Skeletal muscle tissue (tissue), 4 donors: ENCODE results near the gene CORO1C. TPM values are rescaled to one million over a fixed set of nuclear protein-coding genes. Genes with fewer than 3 reads are reported as not detected.

Source experiments
- H3K27ac ChIP-seq: one replicate; pipeline ENCODE4 v1.7.0; 2013; ENCODE audit warnings: mild to moderate bottlenecking, low read depth, low read length, inconsistent platforms
- H3K27me3 ChIP-seq, 3 donors: one replicate each; pipeline ENCODE4 v1.7.0; 2013; ENCODE audit warnings: low read length in 3 of 3; ENCODE audit not compliant: control insufficient read depth in 3 of 3, insufficient read depth in 3 of 3
- H3K36me3 ChIP-seq, 3 donors: one replicate each; pipeline ENCODE4 v1.7.0; 2013; ENCODE audit warnings: low read length in 3 of 3; ENCODE audit not compliant: control insufficient read depth in 3 of 3, insufficient read depth in 3 of 3
- H3K4me1 ChIP-seq, 3 donors: one replicate each; pipeline ENCODE4 v1.7.0; 2013; ENCODE audit warnings: low read length in 3 of 3, mild to moderate bottlenecking in 3 of 3; ENCODE audit not compliant: control insufficient read depth in 3 of 3, insufficient read depth in 3 of 3
- H3K4me3 ChIP-seq, 3 donors: one replicate each; pipeline ENCODE4 v1.7.0; 2013; ENCODE audit warnings: low read length in 3 of 3
- H3K9ac ChIP-seq, 3 donors: one replicate each; pipeline ENCODE4 v1.7.0; 2013; ENCODE audit warnings: low read length in 3 of 3, mild to moderate bottlenecking in 3 of 3, moderate library complexity in 2 of 3, low read depth in 1 of 3
- H3K9me3 ChIP-seq, 3 donors: one replicate each; pipeline ENCODE4 v1.7.0; 2013; ENCODE audit warnings: low read length in 3 of 3; ENCODE audit not compliant: control insufficient read depth in 3 of 3
- total RNA-seq: library from RNA; depleted of rRNA; stranded (reverse); fragments of >200 nt; gene quantifications from one replicate; pipeline ENCODE4 v1.2.3, GENCODE V29; 2014
- donor health status: Osteomylitis.

The CORO1C gene
- total RNA-seq, 1 donor from 2014 or later = 154 TPM

GRCh38 chr12:108630481-108631207 lies 100.7 kb downstream of the CORO1C start:
- Histone ChIP-seq H3K36me3 (no peaks in the 10 kb centered on the region), H3K9me3 (no peaks in the 10 kb centered on the region), H3K9ac (no peak overlapping the region), H3K4me3 (no peak overlapping the region), H3K27ac (peak overlapping the region; percentile 30), H3K4me1 (peaks cover 0 to 26% (median 11%) of the 10 kb centered on the region in 3 donors), H3K27me3 (peaks cover 0 to 3% (median 3%) of the 10 kb centered on the region in 3 donors)

DNA sequence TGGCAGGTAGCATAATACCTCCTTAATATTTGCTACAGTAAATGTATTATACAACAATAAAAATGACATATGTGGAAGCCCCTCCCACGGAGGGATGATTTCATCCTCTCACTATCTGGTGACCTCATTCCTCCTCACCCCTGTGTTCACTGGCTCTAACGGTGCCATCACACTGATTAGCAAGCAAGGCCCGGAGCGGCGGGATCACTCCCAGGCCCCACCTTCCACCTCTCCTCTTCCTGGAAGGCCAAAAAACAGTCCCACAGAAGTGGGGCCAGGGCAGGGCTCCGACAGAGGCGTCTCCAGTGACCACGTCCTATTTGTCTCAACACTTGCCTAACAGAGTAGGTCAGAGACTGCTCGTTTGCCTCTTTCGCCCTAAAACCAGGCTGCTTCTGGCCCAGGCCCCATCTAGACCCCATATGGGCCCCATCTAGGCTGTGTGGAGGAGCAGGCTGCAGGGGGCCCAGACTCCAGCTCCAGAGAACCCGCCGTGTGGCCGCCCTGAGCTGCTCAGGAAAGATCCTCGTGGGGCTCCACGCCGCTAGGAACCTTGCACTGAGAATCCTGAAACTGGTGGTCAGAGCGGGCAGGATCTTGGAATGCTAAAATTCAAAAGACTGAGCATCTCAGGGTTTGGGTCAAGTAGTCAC lies 101.4 kb downstream of the CORO1C start:
- H3K4me3 ChIP-seq = no peak overlapping the region
- H3K4me1 ChIP-seq = peaks cover 0 to 20% (median 6%) of the 10 kb centered on the region in 3 donors
- H3K9ac ChIP-seq = no peak overlapping the region
- no peaks in the 10 kb centered on the region for H3K36me3 ChIP-seq
- H3K27me3 ChIP-seq = peaks cover 0 to 3% (median 0%) of the 10 kb centered on the region in 3 donors
- H3K9me3 ChIP-seq = no peaks in the 10 kb centered on the region
- no peak overlapping the region for H3K27ac ChIP-seq

DNA sequence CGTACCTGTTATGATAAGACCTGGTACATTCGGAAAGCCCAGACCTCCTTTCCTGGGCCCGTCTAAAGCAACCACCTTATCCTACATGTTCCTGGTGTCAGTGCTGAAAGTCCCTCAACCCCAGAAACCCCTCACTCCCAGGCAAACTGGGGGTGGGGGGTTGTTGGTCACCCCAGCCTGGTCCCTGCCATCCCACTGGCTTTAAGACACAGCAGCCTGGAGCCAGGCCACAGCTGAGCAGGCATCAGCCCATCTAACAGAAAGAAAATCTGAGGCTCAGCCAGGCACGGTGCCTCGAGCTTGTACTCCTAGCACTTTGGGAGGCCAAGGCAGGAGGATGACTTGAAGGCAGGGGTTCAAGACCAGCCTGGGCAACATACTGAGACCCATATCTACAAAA lies 102.2 kb downstream of the CORO1C start:
- H3K4me3 ChIP-seq = no peak overlapping the region
- peak overlapping the region; percentile 44 for H3K27ac ChIP-seq
- peaks cover 0 to 13% (median 2%) of the 10 kb centered on the region in 3 donors for H3K4me1 ChIP-seq

GRCh38 chr12:108627134-108627920 lies 104.0 kb downstream of the CORO1C start:
- H3K27me3 ChIP-seq = no peaks in the 10 kb centered on the region
- H3K4me1 ChIP-seq = peaks cover 0 to 9% (median 2%) of the 10 kb centered on the region in 3 donors
- H3K27ac ChIP-seq = no peak overlapping the region
- H3K36me3 ChIP-seq = no peaks in the 10 kb centered on the region
- H3K9me3 ChIP-seq = no peaks in the 10 kb centered on the region
- no peak overlapping the region for H3K4me3 ChIP-seq
- no peak overlapping the region for H3K9ac ChIP-seq

More for the DNA sequence above, 102.2 kb downstream of the CORO1C start:
- no peaks in the 10 kb centered on the region for H3K36me3 ChIP-seq
- H3K9me3 ChIP-seq = no peaks in the 10 kb centered on the region
- H3K27me3 ChIP-seq = no peaks in the 10 kb centered on the region
- H3K9ac ChIP-seq = no peak overlapping the region

DNA sequence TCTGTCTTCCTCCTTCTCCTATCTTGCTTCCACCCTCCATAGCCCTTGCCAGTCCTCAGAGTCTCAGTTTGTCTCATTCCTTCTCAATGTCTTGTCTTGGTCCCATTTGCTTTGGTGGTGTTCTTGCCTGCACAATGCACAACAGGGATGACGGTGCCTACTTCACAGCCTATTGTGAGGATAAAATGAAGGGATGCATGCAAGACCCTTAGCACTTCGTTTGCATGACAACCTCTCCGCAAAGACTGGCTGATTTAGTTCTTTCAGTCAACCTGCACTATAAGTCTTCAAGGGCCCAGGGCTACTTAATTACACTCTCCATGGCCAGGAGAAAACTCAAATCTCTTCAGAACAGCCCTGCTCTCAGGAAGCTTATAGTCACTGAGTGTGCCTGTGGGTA lies 106.1 kb downstream of the CORO1C start:
- H3K9me3 ChIP-seq = no peaks in the 10 kb centered on the region
- no peak overlapping the region for H3K4me3 ChIP-seq
- H3K27ac ChIP-seq = no peak overlapping the region
- no peaks in the 10 kb centered on the region for H3K36me3 ChIP-seq
- no peaks in the 10 kb centered on the region for H3K27me3 ChIP-seq
- peaks cover 0 to 7% (median 3%) of the 10 kb centered on the region in 3 donors for H3K4me1 ChIP-seq
- H3K9ac ChIP-seq = no peak overlapping the region

GRCh38 chr12:108623577-108623976 lies 107.7 kb downstream of the CORO1C start:
- H3K4me3 ChIP-seq = no peak overlapping the region
- no peaks in the 10 kb centered on the region for H3K9me3 ChIP-seq
- H3K27ac ChIP-seq = no peak overlapping the region
- no peaks in the 10 kb centered on the region for H3K27me3 ChIP-seq
- H3K4me1 ChIP-seq = peaks cover 0 to 5% (median 3%) of the 10 kb centered on the region in 3 donors
- H3K36me3 ChIP-seq = no peaks in the 10 kb centered on the region
- no peak overlapping the region for H3K9ac ChIP-seq

GRCh38 chr12:108622921-108623514 lies 108.3 kb downstream of the CORO1C start:
- no peaks in the 10 kb centered on the region for H3K36me3 ChIP-seq
- H3K27me3 ChIP-seq = no peaks in the 10 kb centered on the region
- peaks cover 2 to 6% (median 3%) of the 10 kb centered on the region in 3 donors for H3K4me1 ChIP-seq
- no peak overlapping the region for H3K4me3 ChIP-seq
- no peak overlapping the region for H3K27ac ChIP-seq
- H3K9ac ChIP-seq = no peak overlapping the region
- no peaks in the 10 kb centered on the region for H3K9me3 ChIP-seq

DNA sequence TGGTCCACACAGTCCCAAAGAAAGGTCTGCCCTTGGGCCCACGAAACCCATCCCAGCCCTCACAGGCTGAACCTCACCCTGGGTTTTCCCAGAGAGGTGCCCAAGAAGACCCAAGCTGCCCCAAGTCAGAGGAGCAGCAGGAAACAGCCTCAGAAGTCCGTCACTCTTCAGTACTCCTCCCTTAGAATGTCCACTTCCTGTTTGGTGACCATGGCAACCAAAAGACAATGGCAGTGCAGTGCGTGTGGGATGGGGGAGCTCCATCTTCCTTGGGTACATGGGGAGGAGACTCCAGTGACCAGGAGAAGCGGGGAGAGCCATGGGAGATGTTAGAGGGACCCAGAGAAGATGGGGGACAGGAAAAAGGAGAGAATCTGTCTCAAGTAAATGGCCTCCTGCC lies 108.9 kb downstream of the CORO1C start:
- H3K4me1 ChIP-seq = peaks cover 4 to 10% (median 5%) of the 10 kb centered on the region in 3 donors
- no peak overlapping the region for H3K27ac ChIP-seq
- no peaks in the 10 kb centered on the region for H3K36me3 ChIP-seq

GRCh38 chr12:108621161-108621560 lies 110.2 kb downstream of the CORO1C start:
- H3K27me3 ChIP-seq = no peaks in the 10 kb centered on the region
- H3K36me3 ChIP-seq = no peaks in the 10 kb centered on the region
- H3K9me3 ChIP-seq = no peaks in the 10 kb centered on the region
- peaks cover 5 to 16% (median 5%) of the 10 kb centered on the region in 3 donors for H3K4me1 ChIP-seq
- no peak overlapping the region for H3K9ac ChIP-seq
- H3K27ac ChIP-seq = no peak overlapping the region
- H3K4me3 ChIP-seq = no peak overlapping the region

More for the DNA sequence above, 108.9 kb downstream of the CORO1C start:
- no peaks in the 10 kb centered on the region for H3K9me3 ChIP-seq
- H3K27me3 ChIP-seq = no peaks in the 10 kb centered on the region
- no peak overlapping the region for H3K9ac ChIP-seq
- H3K4me3 ChIP-seq = no peak overlapping the region
